DMS153 treated with DMSO at 0.1 percent for 48 hours (cell line): ENCODE data around the gene UST.
"Not testable (repeated sequence)": the region's sequence is repeated elsewhere in the genome, so short reads cannot be mapped to it uniquely, and the experiment has no call there.

Experiments
- DNase-seq: peaks from one replicate; lab custom pipeline; 2025; ENCODE audit not compliant: unreplicated experiment; lab: John Stamatoyannopoulos, UW

The UST gene

GRCh38 chr6:148764259-148765020 lies 17.6 kb downstream of the UST start:
- not testable (repeated sequence) for DNase-seq

DNA sequence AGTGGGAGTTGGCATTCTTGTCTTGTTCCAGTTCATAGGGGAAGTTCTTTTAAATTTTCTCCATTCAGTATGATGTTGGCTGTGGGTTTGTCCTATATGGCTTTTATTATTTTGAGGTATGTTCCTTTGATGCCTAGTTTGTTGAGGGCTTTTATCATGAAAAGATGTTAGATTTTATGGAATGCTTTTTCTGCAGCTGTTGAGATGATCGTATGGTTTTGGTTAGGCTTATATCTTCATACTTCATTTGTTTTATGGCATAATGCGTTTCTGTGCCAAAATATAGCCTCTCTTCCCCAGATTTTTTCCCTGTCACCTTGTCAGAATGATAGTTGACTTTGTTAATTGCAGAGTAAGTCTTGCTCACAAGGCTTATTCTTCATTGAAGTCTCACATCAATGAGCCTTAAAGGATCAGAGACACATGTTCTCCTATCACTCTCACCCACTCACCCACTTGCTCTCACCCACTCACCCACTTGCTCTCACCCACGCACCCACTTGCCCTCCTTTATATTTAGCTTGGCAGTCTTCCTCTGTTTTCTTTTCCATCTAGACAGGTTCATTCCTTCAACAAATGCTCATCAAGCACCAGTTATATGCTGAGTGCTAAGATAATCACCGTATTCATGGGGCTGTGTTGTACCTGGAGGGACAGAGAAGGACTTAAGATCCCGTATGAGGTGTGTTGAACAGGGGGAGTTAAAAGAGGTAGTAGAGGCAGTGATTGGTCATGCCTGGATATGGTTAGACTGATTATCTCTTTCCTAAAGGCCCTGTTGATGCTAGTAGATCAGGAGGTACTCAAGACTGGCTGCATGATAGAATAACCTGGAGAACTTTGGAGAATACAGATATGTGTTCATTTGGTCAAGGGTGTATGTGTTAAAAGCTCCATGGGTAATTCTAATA lies 19.3 kb downstream of the UST start:
- no peak for DNase-seq

DNA sequence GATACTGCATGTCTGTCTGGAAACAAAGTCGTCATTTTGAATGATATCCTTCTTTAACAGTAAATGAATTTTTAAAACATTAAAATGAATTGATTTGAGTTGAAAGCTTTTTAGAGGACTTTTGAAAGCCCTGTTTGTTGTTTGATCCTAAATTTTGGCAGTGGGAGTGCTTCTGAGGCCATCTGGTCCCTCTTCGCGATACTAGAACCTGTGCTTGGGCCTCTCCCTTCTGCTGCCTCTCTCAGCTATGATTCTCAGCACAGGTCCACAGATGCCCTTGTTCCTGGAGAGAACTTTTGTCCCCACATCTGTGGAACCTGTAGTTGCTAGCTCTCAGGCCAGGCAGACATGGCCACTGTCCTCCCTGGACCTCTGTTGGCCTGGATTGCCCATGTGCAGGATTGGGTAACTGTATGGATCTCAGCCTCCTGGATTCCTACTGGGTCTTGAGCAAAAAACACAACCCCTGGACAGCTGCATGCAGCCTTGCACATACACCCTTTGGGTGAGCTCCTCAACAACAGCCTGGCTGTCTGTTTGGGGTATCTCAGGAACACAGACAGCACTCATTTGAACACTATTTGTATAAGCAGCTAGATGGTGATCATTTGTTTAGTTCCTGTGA lies 21.9 kb downstream of the UST start:
- no peak for DNase-seq

DNA sequence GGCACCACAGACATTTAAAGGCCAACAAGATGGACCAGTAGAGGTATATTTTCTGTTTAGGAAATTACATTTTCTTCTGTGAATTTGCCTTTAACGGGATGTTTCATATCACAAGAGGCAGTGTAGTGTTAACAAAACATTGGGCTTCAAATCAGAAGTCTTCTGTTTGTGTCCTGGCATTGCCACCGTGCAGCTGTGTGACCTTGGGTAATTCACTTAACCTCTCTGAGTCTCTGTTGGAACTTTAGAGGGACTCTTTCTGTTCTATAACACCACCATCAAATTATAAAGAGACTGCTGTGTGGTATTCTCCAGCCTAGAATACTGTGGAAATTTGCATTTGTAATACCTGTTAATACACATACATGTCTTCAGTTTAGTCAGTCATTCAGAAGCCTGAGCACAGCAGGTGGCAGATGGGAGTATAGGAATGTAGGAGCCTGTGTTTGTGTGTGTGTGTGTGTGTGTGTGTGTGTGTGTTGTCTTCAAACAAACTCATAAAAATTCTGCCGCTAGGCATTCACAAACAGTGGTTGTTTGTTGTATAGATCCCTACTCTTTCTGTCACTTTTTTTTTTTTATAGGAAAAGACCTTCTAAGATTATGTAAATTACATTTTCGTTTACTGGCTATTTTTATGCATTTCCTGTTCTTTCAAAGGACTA lies 22.6 kb downstream of the UST start:
- DNase-seq = no peak

GRCh38 chr6:148770408-148771211 lies 23.8 kb downstream of the UST start:
- DNase-seq = no peak

- peak; percentile 12 for DNase-seq
Measured at GRCh38 chr6:148771212-148771601, 24.4 kb downstream of the UST start.

- no peak for DNase-seq
Measured at GRCh38 chr6:148771896-148772554, 25.2 kb downstream of the UST start.

GRCh38 chr6:148775161-148775560 lies 28.3 kb downstream of the UST start:
- DNase-seq = no peak

GRCh38 chr6:148776321-148777308 lies 29.8 kb downstream of the UST start:
- DNase-seq = no peak

GRCh38 chr6:148779142-148779562 lies 32.3 kb downstream of the UST start:
- DNase-seq = no peak

GRCh38 chr6:148780423-148780822 lies 33.6 kb downstream of the UST start:
- DNase-seq = not testable (repeated sequence)

DNA sequence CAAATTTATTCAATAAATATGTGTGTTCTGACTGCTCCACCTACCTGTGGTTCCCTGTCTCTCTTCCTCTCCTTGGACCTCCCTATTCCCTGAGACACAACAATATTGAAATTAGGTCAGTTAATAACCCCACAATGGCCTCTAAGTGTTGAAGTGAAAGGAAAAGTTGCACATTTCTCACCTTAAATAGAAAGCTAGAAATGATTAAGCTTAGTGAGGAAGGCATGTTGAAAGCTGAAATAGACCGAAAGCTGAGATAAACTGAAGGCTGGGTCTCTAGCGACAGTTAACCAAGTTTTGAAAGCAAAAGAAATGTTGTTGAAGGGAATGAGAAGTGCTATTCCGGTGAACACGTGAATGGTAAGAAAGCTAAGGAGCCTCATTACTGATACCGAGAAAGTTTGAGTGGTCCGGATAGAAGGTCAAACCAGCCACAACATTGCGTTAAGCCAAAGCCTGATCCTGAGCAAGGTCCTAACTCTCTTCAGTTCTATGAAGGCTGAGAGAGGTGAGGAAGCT lies 34.1 kb downstream of the UST start:
- DNase-seq = no peak

GRCh38 chr6:148789948-148790347 lies 43.1 kb downstream of the UST start:
- no peak for DNase-seq

DNA sequence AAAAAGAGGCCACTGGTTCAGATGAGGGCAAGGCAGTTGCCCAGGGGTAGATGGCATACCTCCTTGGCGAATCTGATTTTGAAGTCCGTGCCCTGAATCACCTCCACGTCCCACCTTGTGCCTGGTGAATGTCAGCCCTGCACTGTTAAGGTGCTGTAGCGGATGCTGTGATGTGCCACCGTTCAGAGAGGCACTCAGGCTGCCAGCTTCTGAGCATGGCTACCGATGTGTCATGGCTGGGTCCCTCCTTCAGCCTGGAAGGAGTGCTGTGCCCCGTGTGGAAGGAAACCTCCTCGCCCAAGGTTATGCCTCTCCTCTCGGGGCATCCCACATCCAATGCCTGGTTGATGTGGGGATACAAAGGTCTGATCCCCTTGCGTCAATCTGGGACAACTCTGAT lies 43.6 kb downstream of the UST start:
- no peak for DNase-seq

GRCh38 chr6:148790817-148791216 lies 44.0 kb downstream of the UST start:
- DNase-seq = no peak

- no peak for DNase-seq
Measured at GRCh38 chr6:148791372-148791771, 44.5 kb downstream of the UST start.

- no peak for DNase-seq
Measured at GRCh38 chr6:148793721-148794120, 46.9 kb downstream of the UST start.

DNA sequence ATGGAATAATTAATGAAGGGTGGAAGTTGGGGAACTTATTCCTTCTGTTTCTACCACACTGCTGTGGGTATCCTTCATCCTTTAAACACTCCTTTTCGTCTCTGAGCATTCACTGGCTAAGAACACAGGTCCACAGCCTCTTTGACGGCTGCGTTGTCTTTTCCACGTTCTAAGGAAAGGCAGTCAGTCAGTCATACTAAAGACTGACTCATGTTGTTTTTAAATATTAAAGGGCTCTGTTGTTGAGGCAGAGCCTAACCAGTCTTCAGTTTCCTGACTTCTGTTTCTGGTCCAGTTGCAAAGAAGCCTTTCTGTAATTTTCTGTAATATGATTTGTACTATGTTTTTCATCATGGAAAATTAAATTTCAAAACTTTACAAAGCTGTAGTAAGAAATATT lies 48.0 kb downstream of the UST start:
- no peak for DNase-seq
